ENCODE measurements around the gene LPCAT3. TPM values are rescaled to one million over a fixed set of nuclear protein-coding genes. Genes with fewer than 3 reads are reported as not detected.

The LPCAT3 gene
- total RNA-seq, 1 donor from 2014 or later: 18.8 TPM

GRCh38 chr12:7004287-7004803 is 13.9 kb downstream of the LPCAT3 start:
- no peak for TF ChIP-seq CTCF (IDR thresholded peaks at IDR 0.05)
- no peak for DNase-seq (ENCODE audit: low spot score)
- H3K4me3 Mint-ChIP-seq (ENCODE audit: unreplicated experiment): no peak overlapping the region
- no peaks in the 10 kb centered on the region for H3K27me3 Mint-ChIP-seq (ENCODE audit: low read depth)
- H3K9me3 Mint-ChIP-seq (ENCODE audit: low read depth): no peaks in the 10 kb centered on the region
- peaks cover 2% of the 10 kb centered on the region for H3K4me1 Mint-ChIP-seq (ENCODE audit: low read depth)
- H3K36me3 Mint-ChIP-seq (ENCODE audit: low read depth): no peaks in the 10 kb centered on the region
- H3K27ac Mint-ChIP-seq (ENCODE audit: unreplicated experiment): no peak overlapping the region

GRCh38 chr12:7001921-7002591 is 16.2 kb downstream of the LPCAT3 start:
- no peaks in the 10 kb centered on the region for H3K9me3 Mint-ChIP-seq (ENCODE audit: low read depth)

GRCh38 chr12:6998715-6999451 is 19.4 kb downstream of the LPCAT3 start:
- peaks cover 3% of the 10 kb centered on the region for H3K4me1 Mint-ChIP-seq (ENCODE audit: low read depth)
- no peak overlapping the region for H3K27ac Mint-ChIP-seq (ENCODE audit: unreplicated experiment)
- H3K9me3 Mint-ChIP-seq (ENCODE audit: low read depth): no peaks in the 10 kb centered on the region
- DNase-seq (ENCODE audit: low spot score): no peak
- no peaks in the 10 kb centered on the region for H3K27me3 Mint-ChIP-seq (ENCODE audit: low read depth)
- H3K4me3 Mint-ChIP-seq (ENCODE audit: unreplicated experiment): no peak overlapping the region
- TF ChIP-seq CTCF (IDR thresholded peaks at IDR 0.05): no peak
- H3K36me3 Mint-ChIP-seq (ENCODE audit: low read depth): peaks cover 8% of the 10 kb centered on the region

More at GRCh38 chr12:7001921-7002591, 16.2 kb downstream of the LPCAT3 start:
- Mint-ChIP-seq H3K27me3 (ENCODE audit: low read depth) (no peaks in the 10 kb centered on the region), H3K27ac (ENCODE audit: unreplicated experiment) (no peak overlapping the region), H3K4me1 (ENCODE audit: low read depth) (peaks cover 2% of the 10 kb centered on the region), H3K36me3 (ENCODE audit: low read depth) (peaks cover 4% of the 10 kb centered on the region), H3K4me3 (ENCODE audit: unreplicated experiment) (no peak overlapping the region)
- no peak for TF ChIP-seq CTCF (IDR thresholded peaks at IDR 0.05)
- no peak for DNase-seq (ENCODE audit: low spot score)

GRCh38 chr12:6996040-6996441 is 22.2 kb downstream of the LPCAT3 start:
- Mint-ChIP-seq H3K9me3 (ENCODE audit: low read depth) (no peaks in the 10 kb centered on the region), H3K4me1 (ENCODE audit: low read depth) (peaks cover 3% of the 10 kb centered on the region), H3K4me3 (ENCODE audit: unreplicated experiment) (no peak overlapping the region), H3K36me3 (ENCODE audit: low read depth) (peaks cover 9% of the 10 kb centered on the region), H3K27ac (ENCODE audit: unreplicated experiment) (no peak overlapping the region), H3K27me3 (ENCODE audit: low read depth) (no peaks in the 10 kb centered on the region)
- no peak for DNase-seq (ENCODE audit: low spot score)
- no peak for TF ChIP-seq CTCF (IDR thresholded peaks at IDR 0.05)

GRCh38 chr12:6987956-6988553 is 30.2 kb downstream of the LPCAT3 start:
- H3K9me3 Mint-ChIP-seq (ENCODE audit: low read depth): no peaks in the 10 kb centered on the region
- H3K27me3 Mint-ChIP-seq (ENCODE audit: low read depth): no peaks in the 10 kb centered on the region
- no peak overlapping the region for H3K4me3 Mint-ChIP-seq (ENCODE audit: unreplicated experiment)
- H3K36me3 Mint-ChIP-seq (ENCODE audit: low read depth): peaks cover 4% of the 10 kb centered on the region
- DNase-seq (ENCODE audit: low spot score): no peak
- H3K4me1 Mint-ChIP-seq (ENCODE audit: low read depth): no peaks in the 10 kb centered on the region
- no peak overlapping the region for H3K27ac Mint-ChIP-seq (ENCODE audit: unreplicated experiment)
- TF ChIP-seq CTCF (IDR thresholded peaks at IDR 0.05): no peak

Measured in chondrocyte (in vitro differentiated cells).